Left ventricle myocardium inferior (tissue), 1 donor: Measurements from ENCODE around the gene MTRF1L. TPM values are rescaled to one million over a fixed set of nuclear protein-coding genes. Genes with fewer than 3 reads are reported as not detected.

ENCODE experiments used
- DNase-seq: peaks from one replicate; pipeline ENCODE4 v3.0.0-alpha.2; 2020
- H3K27ac ChIP-seq: fragments of 200-600 bp; replicated peaks from 2 replicates; pipeline ENCODE4 v1.8.0; 2021
- H3K27me3 ChIP-seq: fragments of 200-600 bp; 2 replicates; pipeline ENCODE4 v1.8.0; 2021; ENCODE audit warnings: low read depth
- H3K36me3 ChIP-seq: fragments of 200-600 bp; 2 replicates; pipeline ENCODE4 v1.8.0; 2021
- H3K4me1 ChIP-seq: fragments of 200-600 bp; 2 replicates; pipeline ENCODE4 v1.8.0; 2021
- H3K4me3 ChIP-seq: fragments of 200-600 bp; 2 replicates; pipeline ENCODE4 v1.8.0; 2021; ENCODE audit warnings: mild to moderate bottlenecking, moderate library complexity
- H3K9me3 ChIP-seq: fragments of 200-600 bp; replicated peaks from 2 replicates; pipeline ENCODE4 v1.8.0; 2021
- intact Hi-C: fragments of 100-400 bp; cut with micrococcal nuclease; formaldehyde crosslinking; loops from one replicate; pipeline ENCODE4 v1.11.0; 2022
- long read RNA-seq: library from polyadenylated mRNA; unstranded; transcript quantifications from one replicate; pipeline ENCODE4 v2.0.0, GENCODE V29; 2021
- total RNA-seq: library from RNA; stranded (reverse); fragmentation: NEBNext Ultra II Directional; extraction: Animal tissue kit (Norgen Biotek cat#: 25700); gene quantifications from one replicate; pipeline ENCODE4 v1.2.1, GENCODE V29; 2021
- TF ChIP-seq, protein P1 (sequence below): fragments of 200-600 bp; IDR thresholded peaks from 2 replicates; pipeline ENCODE4 v1.8.0; 2021; ENCODE audit warnings: antibody characterized with exemption, mild to moderate bottlenecking, borderline replicate concordance
- donor health status: DM: no; HTN: yes; CAD: no; lungs with severe emphysema.

The MTRF1L gene, protein sequence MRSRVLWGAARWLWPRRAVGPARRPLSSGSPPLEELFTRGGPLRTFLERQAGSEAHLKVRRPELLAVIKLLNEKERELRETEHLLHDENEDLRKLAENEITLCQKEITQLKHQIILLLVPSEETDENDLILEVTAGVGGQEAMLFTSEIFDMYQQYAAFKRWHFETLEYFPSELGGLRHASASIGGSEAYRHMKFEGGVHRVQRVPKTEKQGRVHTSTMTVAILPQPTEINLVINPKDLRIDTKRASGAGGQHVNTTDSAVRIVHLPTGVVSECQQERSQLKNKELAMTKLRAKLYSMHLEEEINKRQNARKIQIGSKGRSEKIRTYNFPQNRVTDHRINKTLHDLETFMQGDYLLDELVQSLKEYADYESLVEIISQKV
- 30.9 TPM for total RNA-seq
- long read RNA-seq, transcript MTRF1L-208 (7 exons, 3,651 nt): minor isoform, 15 of 70 reads
- long read RNA-seq, transcript MTRF1L-203 (7 exons, 3,676 nt): major isoform, 33 of 70 reads
- long read RNA-seq, transcript MTRF1L-202 (6 exons, 3,539 nt): minor isoform, 8 of 70 reads
- long read RNA-seq, partial matches to known transcripts: 2 of 70 reads
- long read RNA-seq, other reads (novel, unspliced or antisense): 7 of 70 reads

DNA sequence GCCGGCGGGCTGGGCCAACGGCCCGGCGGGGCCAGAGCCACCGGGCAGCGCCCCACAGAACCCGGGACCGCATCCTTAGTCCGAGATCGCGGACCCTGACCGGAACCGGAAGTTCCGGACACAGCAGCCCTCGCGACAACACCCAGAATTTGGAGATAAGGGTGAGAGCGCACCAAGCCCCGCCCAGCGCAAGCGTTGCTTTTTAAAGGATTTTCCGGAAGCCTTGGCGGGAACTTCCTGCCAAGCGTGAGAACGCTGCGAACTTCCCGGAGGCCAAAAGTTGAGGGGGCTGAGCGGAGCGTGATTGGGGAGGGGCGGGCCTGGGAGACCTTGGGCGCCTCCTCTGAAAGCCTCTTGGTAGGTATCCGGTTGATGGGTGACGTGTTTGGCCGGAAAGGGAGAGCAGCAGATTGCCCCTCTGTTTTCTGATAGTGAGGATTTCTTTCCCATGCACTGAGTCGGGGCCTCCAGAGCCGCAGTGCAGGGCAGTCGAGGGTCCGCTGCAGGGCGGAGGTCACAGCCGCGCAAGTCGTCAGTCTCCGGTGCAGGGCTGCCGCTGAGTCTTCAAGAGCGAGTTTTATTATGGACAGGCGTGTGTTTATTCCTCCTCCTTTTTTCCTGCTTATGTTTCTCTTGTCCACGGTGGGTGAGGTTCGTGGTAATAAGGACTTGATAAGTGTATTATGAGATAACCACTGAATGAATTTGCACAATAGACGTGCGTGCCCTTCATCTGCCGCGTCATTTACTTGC lies at the start of gene MTRF1L:
Gene MTRF1L (minus strand): TSS at position 97 of the 753 bp plus-strand sequence. CDS start 24 bp downstream, at position 73.
- Histone ChIP-seq H3K4me3 (peak within 1 kb of the TSS; percentile 85), H3K36me3 (peaks cover 8% of the 10 kb centered on the region), H3K9me3 (no peaks in the 10 kb centered on the region), H3K4me1 (peaks cover 63% of the 10 kb centered on the region), H3K27ac (peak within 1 kb of the TSS; percentile 96), H3K27me3 (no peaks in the 10 kb centered on the region)
- peak; percentile 94 for DNase-seq
- TF ChIP-seq, protein P1, sequence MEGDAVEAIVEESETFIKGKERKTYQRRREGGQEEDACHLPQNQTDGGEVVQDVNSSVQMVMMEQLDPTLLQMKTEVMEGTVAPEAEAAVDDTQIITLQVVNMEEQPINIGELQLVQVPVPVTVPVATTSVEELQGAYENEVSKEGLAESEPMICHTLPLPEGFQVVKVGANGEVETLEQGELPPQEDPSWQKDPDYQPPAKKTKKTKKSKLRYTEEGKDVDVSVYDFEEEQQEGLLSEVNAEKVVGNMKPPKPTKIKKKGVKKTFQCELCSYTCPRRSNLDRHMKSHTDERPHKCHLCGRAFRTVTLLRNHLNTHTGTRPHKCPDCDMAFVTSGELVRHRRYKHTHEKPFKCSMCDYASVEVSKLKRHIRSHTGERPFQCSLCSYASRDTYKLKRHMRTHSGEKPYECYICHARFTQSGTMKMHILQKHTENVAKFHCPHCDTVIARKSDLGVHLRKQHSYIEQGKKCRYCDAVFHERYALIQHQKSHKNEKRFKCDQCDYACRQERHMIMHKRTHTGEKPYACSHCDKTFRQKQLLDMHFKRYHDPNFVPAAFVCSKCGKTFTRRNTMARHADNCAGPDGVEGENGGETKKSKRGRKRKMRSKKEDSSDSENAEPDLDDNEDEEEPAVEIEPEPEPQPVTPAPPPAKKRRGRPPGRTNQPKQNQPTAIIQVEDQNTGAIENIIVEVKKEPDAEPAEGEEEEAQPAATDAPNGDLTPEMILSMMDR: peak; percentile 18
- intact Hi-C loops: no loop called here

DNA sequence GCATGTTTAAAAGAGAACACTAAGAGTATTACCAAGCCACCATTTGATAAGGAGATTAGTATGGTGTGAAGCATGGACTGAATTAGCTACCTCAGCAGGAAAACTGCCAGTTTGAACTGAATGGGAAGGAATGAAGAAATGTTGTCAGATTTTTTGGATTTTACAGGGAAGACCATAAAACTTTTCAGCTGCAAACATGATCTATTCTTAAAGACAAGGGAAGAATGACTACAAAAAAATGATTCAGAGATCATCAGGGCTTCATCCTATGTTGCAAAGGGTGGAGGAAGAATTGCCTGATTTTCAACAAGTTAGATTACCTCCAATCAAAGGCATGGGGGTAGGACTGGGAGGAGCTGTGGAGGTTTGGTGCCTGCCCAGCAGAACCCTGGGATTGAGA lies 49.3 kb upstream of the MTRF1L start:
- Histone ChIP-seq H3K9me3 (peaks cover 5% of the 10 kb centered on the region), H3K4me1 (no peaks in the 10 kb centered on the region), H3K27ac (no peak overlapping the region), H3K36me3 (no peaks in the 10 kb centered on the region), H3K27me3 (no peaks in the 10 kb centered on the region), H3K4me3 (no peak overlapping the region)
- TF ChIP-seq, protein P1: no peak
- DNase-seq: no peak
- intact Hi-C loops: no loop called here

DNA sequence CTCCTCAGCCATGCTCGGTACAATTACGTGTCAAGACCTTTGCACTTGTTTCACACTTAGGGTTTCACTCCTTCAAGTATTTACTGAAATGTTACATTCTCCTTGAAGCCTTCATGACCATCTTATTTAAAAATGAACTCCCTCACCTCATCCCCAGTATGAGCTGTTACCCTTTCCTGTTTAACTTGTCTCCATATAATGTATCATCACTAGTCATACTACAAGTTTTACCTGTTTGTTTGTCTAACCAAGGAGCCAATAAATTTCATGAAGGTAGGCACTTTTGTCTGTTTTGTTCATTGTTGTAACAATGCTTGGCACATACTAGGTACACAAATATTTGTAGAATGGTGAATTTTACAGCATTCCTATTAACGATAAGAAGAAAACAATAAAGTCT lies 46.1 kb upstream of the MTRF1L start:
- intact Hi-C loops: no loop called here
- H3K4me1 ChIP-seq: no peaks in the 10 kb centered on the region
- H3K9me3 ChIP-seq: peaks cover 5% of the 10 kb centered on the region
- DNase-seq: no peak
- no peak overlapping the region for H3K27ac ChIP-seq
- H3K36me3 ChIP-seq: no peaks in the 10 kb centered on the region
- no peaks in the 10 kb centered on the region for H3K27me3 ChIP-seq
- H3K4me3 ChIP-seq: no peak overlapping the region
- TF ChIP-seq, protein P1: no peak

DNA sequence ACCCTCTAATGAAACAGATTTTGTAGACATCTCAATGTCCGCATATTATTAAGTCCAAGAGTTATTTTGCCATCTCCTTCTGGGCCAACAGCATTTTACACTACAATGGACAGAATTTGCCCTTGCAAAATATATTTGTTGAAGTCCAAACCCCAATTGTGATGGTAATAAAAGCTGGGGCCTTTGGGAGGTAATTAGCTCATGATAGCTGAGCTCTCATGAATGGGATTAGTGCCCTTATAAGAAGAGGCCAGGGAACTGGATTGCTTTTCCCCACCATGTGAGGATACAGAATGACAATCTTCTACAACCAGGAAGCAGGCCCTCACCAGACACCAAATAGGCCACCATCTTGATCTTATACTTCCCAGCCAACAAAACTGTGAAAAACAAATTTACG lies 44.9 kb upstream of the MTRF1L start:
- H3K4me1 ChIP-seq: no peaks in the 10 kb centered on the region
- H3K27me3 ChIP-seq: no peaks in the 10 kb centered on the region
- no peak overlapping the region for H3K27ac ChIP-seq
- no peaks in the 10 kb centered on the region for H3K36me3 ChIP-seq
- H3K4me3 ChIP-seq: no peak overlapping the region
- no peak for DNase-seq
- TF ChIP-seq, protein P1: no peak
- peaks cover 5% of the 10 kb centered on the region for H3K9me3 ChIP-seq
- intact Hi-C loops: no loop called here

DNA sequence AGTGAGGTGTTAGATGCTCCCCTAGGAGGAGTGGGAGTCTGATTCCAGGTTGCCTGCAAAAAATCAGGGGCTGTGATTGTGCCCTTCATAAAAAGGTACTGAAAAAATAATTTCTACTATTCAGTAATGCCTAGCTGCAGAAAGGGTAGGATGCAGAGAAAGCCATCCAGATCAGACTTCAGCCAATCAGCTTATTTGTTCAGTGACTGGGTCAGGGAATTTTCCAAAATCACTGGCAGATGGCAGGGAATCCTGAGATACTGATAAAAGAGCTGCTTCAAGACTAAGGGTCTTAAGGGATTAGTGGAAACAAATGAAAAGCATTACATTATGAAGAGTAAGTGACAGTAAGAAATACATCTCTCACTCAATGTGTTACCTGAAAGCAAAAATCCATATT lies 42.8 kb upstream of the MTRF1L start:
- H3K36me3 ChIP-seq: no peaks in the 10 kb centered on the region
- DNase-seq: no peak
- no peak overlapping the region for H3K4me3 ChIP-seq
- H3K27ac ChIP-seq: no peak overlapping the region
- intact Hi-C loops: no loop called here
- H3K9me3 ChIP-seq: no peaks in the 10 kb centered on the region
- no peaks in the 10 kb centered on the region for H3K27me3 ChIP-seq
- TF ChIP-seq, protein P1: no peak
- no peaks in the 10 kb centered on the region for H3K4me1 ChIP-seq
